ENCODE results near the gene UNC80.

DNA sequence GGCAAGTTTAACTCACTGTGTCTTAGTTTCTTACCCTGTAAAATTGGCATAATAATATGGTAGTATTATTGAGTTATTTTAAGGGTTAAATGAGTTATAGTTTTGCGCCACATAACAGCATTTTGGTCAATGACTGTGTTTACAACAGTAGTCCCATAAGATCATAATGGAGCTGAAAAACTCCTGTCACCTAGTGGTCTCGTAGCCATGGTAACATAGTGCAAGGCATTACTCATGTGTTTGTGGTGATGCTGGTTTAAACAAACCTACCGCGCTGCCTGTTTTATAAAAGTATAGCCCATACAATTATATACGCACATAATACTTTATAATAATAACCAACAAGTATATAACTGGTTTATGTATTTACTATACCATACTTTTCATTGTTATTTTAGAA lies 15.8 kb downstream of the UNC80 start:
- no peak for TF ChIP-seq POLR2A (IDR thresholded peaks at IDR 0.05)
- TF ChIP-seq, protein P1, sequence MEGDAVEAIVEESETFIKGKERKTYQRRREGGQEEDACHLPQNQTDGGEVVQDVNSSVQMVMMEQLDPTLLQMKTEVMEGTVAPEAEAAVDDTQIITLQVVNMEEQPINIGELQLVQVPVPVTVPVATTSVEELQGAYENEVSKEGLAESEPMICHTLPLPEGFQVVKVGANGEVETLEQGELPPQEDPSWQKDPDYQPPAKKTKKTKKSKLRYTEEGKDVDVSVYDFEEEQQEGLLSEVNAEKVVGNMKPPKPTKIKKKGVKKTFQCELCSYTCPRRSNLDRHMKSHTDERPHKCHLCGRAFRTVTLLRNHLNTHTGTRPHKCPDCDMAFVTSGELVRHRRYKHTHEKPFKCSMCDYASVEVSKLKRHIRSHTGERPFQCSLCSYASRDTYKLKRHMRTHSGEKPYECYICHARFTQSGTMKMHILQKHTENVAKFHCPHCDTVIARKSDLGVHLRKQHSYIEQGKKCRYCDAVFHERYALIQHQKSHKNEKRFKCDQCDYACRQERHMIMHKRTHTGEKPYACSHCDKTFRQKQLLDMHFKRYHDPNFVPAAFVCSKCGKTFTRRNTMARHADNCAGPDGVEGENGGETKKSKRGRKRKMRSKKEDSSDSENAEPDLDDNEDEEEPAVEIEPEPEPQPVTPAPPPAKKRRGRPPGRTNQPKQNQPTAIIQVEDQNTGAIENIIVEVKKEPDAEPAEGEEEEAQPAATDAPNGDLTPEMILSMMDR (IDR thresholded peaks at IDR 0.05) = no peak
